ENCODE data around the gene CCHCR1.

- TF ChIP-seq POLR2A (IDR thresholded peaks at IDR 0.05), result no peak
- TF ChIP-seq CTCF (IDR thresholded peaks at IDR 0.05), result no peak
- no peak for TF ChIP-seq EP300 (IDR thresholded peaks at IDR 0.05)
- no peak for TF ChIP-seq POLR2AphosphoS5 (IDR thresholded peaks at IDR 0.05)
Measured at GRCh38 chr6:31092769-31093505, 64.7 kb downstream of the CCHCR1 start.
